ENCODE measurements around the gene NARS2. TPM values are rescaled to one million over a fixed set of nuclear protein-coding genes. Genes with fewer than 3 reads are reported as not detected.

The NARS2 gene
- total and polyA plus RNA-seq, 9 of the 15 experiments (the other 6 are each of a cell fraction or from before 2014, with no cell fraction given), result 26.8 to 48.0 (median 34.2) TPM

- TF ChIP-seq, protein P1, sequence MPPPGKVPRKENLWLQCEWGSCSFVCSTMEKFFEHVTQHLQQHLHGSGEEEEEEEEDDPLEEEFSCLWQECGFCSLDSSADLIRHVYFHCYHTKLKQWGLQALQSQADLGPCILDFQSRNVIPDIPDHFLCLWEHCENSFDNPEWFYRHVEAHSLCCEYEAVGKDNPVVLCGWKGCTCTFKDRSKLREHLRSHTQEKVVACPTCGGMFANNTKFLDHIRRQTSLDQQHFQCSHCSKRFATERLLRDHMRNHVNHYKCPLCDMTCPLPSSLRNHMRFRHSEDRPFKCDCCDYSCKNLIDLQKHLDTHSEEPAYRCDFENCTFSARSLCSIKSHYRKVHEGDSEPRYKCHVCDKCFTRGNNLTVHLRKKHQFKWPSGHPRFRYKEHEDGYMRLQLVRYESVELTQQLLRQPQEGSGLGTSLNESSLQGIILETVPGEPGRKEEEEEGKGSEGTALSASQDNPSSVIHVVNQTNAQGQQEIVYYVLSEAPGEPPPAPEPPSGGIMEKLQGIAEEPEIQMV (tag; conservative IDR thresholded peaks at IDR 0.05; ENCODE audit: low read depth), result no peak
- TF ChIP-seq HMBOX1 (IDR thresholded peaks at IDR 0.05) (peak; percentile 85), IFI16 (CRISPR knock-in tag; IDR thresholded peaks at IDR 0.05) (no peak), CUX1 (CRISPR knock-in tag; IDR thresholded peaks at IDR 0.05) (no peak), BDP1 (IDR thresholded peaks at IDR 0.05; ENCODE audit: insufficient read depth, insufficient read length) (no peak), NCOR1 (IDR thresholded peaks at IDR 0.05) (peak; percentile 40; the same call in 1 of the 2 replicates), KDM1A (IDR thresholded peaks at IDR 0.05) (peak; percentile 69), ZNF24 (IDR thresholded peaks at IDR 0.05) (no peak), ZBTB34 (CRISPR knock-in tag; IDR thresholded peaks at IDR 0.05) (no peak), RAD21 (CRISPR knock-in tag; conservative IDR thresholded peaks at IDR 0.05 in 1 of 2, IDR thresholded peaks at IDR 0.05 in 1 of 2) (0 out of 4 replicates have a peak, but pooled peaks of 1 of the 2 experiments have one; percentile 13), POU5F1 (IDR thresholded peaks at IDR 0.05; ENCODE audit: borderline replicate concordance, low read depth, low read length, partially characterized antibody) (no peak), NFATC3 (IDR thresholded peaks at IDR 0.05) (no peak)
- TF ChIP-seq, protein P2, sequence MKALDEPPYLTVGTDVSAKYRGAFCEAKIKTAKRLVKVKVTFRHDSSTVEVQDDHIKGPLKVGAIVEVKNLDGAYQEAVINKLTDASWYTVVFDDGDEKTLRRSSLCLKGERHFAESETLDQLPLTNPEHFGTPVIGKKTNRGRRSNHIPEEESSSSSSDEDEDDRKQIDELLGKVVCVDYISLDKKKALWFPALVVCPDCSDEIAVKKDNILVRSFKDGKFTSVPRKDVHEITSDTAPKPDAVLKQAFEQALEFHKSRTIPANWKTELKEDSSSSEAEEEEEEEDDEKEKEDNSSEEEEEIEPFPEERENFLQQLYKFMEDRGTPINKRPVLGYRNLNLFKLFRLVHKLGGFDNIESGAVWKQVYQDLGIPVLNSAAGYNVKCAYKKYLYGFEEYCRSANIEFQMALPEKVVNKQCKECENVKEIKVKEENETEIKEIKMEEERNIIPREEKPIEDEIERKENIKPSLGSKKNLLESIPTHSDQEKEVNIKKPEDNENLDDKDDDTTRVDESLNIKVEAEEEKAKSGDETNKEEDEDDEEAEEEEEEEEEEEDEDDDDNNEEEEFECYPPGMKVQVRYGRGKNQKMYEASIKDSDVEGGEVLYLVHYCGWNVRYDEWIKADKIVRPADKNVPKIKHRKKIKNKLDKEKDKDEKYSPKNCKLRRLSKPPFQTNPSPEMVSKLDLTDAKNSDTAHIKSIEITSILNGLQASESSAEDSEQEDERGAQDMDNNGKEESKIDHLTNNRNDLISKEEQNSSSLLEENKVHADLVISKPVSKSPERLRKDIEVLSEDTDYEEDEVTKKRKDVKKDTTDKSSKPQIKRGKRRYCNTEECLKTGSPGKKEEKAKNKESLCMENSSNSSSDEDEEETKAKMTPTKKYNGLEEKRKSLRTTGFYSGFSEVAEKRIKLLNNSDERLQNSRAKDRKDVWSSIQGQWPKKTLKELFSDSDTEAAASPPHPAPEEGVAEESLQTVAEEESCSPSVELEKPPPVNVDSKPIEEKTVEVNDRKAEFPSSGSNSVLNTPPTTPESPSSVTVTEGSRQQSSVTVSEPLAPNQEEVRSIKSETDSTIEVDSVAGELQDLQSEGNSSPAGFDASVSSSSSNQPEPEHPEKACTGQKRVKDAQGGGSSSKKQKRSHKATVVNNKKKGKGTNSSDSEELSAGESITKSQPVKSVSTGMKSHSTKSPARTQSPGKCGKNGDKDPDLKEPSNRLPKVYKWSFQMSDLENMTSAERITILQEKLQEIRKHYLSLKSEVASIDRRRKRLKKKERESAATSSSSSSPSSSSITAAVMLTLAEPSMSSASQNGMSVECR (CRISPR knock-in tag; IDR thresholded peaks at IDR 0.05), result no peak
These were observed 179.1 kb downstream of the NARS2 start (continued) for GRCh38 chr11:78395597-78395996.

Data from K562 (cell line).